Measurements from ENCODE around the gene GALNT4.
A peak's percentile ranks its signal among the peaks of the same experiment; 100 is the strongest.

Gene GALNT4

DNA sequence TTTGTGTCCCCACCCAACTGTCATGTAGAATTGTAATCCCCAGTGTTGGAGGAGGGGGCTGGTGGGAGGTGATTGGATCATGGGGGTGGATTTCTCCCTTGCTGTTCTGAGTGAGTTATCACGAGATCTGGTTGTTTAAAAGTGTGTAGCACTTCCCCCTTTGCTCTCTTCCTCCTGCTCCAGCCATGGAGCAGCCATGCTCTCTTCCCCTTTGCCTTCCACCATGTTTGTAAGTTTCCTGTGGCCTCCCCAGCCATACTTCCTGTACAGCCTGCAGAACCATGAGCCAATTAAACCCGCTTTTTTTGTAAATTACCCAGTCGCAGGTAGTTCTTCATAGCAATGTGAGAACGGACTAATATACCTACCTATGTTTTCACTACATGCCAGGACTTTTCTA is 3.8 kb upstream of the GALNT4 start:
- Histone ChIP-seq H3K9ac (ENCODE audit: low read depth, low read length) (no peak overlapping the region), H3K36me3 (ENCODE audit: insufficient read depth, low read length) (0 out of 2 replicates have a peak, but pooled peaks cover under 1% of the 10 kb centered on the region), H3K27ac (ENCODE audit: low read depth, low read length) (no peak overlapping the region), H3K4me3 (ENCODE audit: low read length) (no peak overlapping the region), H3K27me3 (ENCODE audit: insufficient read depth, low read length) (no peaks in the 10 kb centered on the region), H3K9me3 (ENCODE audit: insufficient read depth, low read depth, low read length) (no peaks in the 10 kb centered on the region), H3K4me1 (ENCODE audit: insufficient read depth, low read length) (peaks cover 4% of the 10 kb centered on the region; the same call in 1 of the 2 replicates)
- WGBS, result 83% methylated on average over 4 of the region's 4 CpGs

DNA sequence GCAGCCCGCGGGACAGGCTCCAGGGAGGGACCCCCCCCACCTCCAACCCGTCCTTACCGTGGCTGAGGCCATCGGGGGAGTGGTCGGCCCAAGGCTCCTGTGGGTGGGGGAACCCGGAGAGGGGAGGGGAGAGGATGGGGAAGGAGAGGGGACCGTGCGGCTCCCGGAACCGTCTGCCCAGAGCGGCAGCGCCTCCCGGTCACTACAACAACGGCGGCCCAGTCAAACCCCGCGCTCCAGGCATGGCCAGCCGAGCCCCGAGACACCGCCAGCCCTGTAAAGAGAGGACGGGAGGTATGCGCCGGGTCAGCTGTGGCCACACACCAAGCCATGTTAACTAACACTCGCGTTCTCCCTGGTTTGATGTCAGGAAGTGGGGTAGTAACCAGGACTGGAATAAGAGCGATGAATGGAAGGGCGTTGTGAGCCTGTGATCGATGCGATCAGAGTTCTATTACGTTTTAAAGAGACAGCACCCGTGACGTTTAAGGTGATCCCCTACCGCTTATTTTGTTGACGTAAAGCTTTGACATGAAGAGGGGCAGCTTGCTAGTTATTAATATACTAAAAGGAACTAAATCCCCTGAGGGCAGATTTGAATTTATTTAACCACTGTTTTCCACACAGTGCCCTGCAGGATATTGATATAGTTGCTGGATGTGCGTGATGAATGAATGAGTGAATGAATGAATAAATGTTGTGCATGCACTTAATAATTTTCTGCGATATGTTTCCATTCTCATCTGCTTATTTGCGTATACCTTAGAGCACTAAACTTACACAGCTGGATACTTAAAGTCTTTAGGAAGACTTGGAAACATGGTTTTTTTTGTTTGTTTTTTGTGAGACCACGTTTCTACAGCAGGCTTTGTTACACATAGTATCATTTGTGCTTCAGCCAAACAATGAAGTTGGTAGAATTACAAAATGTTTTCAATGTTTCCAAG is 1.5 kb upstream of the GALNT4 start, which contains the start of gene POC1B:
POC1B (minus strand) TSS at position 224 of the 947 bp plus-strand sequence; CDS start at position 72, 152 bp downstream.
- 2% methylated on average over 36 of the region's 39 CpGs for WGBS
- peak within 1 kb of the TSS; percentile 78; the same call in 1 of the 2 replicates for H3K27ac ChIP-seq (ENCODE audit: low read depth, low read length)

DNA sequence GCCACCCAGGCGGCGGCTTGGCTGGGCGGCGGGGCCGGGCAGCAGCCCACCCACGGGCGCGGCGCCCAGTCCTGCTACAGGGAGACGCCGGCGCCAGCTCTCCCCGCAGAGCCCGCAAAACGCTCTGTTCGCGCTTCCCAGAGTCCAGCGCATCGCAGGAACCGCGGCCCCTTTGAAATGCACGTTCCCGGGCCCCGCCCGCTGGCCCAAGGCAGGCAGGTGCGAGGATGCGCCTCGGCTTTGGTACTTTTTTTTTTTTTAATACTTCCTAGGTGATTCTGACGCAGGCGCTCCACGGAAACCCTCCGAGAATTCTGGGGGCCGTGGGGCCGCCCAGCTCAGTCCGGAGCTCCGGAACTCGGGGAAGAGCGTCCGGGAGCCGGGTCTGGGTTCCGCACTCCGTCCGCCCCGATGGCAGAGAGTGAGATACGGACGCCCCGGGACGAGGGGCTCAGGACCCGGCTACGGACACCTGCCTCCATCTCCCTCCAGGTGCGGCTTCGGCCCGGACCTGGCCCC is 768 bp upstream of the GALNT4 start:
- Histone ChIP-seq H3K27ac (ENCODE audit: low read depth, low read length) (peak overlapping the region; percentile 78; the same call in 1 of the 2 replicates), H3K4me3 (ENCODE audit: low read length) (peak overlapping the region; percentile 94), H3K36me3 (ENCODE audit: insufficient read depth, low read length) (peaks cover 18% of the 10 kb centered on the region), H3K27me3 (ENCODE audit: insufficient read depth, low read length) (no peaks in the 10 kb centered on the region), H3K9ac (ENCODE audit: low read depth, low read length) (peak overlapping the region; percentile 60), H3K4me1 (ENCODE audit: insufficient read depth, low read length) (peaks cover 4% of the 10 kb centered on the region; the same call in 1 of the 2 replicates), H3K9me3 (ENCODE audit: insufficient read depth, low read depth, low read length) (no peaks in the 10 kb centered on the region)
- WGBS, result under 1% methylated on average over 53 of the region's 53 CpGs

More for the DNA sequence above, 1.5 kb upstream of the GALNT4 start, which contains the start of gene POC1B:
- peak within 1 kb of the TSS; percentile 74 for H3K9ac ChIP-seq (ENCODE audit: low read depth, low read length)
- peaks cover 18% of the 10 kb centered on the region for H3K36me3 ChIP-seq (ENCODE audit: insufficient read depth, low read length)
- H3K4me3 ChIP-seq (ENCODE audit: low read length), result peak within 1 kb of the TSS; percentile 94
- no peaks in the 10 kb centered on the region for H3K9me3 ChIP-seq (ENCODE audit: insufficient read depth, low read depth, low read length)
- H3K27me3 ChIP-seq (ENCODE audit: insufficient read depth, low read length), result no peaks in the 10 kb centered on the region
- peaks cover 4% of the 10 kb centered on the region; the same call in 1 of the 2 replicates for H3K4me1 ChIP-seq (ENCODE audit: insufficient read depth, low read length)

DNA sequence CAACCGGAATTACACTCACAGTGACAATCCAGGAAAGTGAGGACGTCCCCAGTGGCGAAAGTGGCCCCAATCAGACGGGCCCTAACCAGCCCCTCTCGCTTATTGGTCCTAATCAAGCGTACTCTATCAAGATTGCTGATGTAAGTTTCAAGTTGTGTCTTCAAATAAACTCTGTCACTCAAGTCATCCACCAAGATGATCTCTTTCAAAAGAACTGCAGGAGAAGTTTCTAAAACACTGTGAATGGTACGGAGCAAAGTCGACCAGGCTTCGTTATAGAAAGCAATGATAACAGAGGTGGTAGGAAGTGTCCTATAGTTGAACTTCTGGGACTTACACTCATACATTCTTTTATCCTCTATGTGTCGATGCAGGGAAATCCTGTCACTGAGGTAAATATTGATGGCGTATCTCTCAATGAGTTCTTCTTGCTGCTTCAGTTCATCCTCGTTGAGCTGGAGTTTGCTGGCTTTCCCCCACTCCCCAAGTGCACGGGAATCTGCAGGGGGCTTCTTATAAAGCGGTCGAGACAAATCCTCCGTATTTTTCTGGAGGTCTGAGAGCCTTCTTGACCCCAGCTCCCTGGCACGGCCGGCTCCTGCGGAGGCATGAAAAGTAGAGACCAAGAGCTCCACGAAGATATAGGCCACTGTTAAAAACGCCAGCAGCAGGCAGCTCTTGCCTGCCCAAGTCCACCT is 604 bp downstream of the GALNT4 start:
- Histone ChIP-seq H3K9ac (ENCODE audit: low read depth, low read length) (peak overlapping the region; percentile 74), H3K36me3 (ENCODE audit: insufficient read depth, low read length) (peaks cover 18% of the 10 kb centered on the region), H3K4me1 (ENCODE audit: insufficient read depth, low read length) (peaks cover 4% of the 10 kb centered on the region; the same call in 1 of the 2 replicates), H3K4me3 (ENCODE audit: low read length) (peak overlapping the region; percentile 94), H3K9me3 (ENCODE audit: insufficient read depth, low read depth, low read length) (no peaks in the 10 kb centered on the region), H3K27me3 (ENCODE audit: insufficient read depth, low read length) (no peaks in the 10 kb centered on the region), H3K27ac (ENCODE audit: low read depth, low read length) (no peak overlapping the region)
- WGBS, result 48% methylated on average over 21 of the region's 21 CpGs

DNA sequence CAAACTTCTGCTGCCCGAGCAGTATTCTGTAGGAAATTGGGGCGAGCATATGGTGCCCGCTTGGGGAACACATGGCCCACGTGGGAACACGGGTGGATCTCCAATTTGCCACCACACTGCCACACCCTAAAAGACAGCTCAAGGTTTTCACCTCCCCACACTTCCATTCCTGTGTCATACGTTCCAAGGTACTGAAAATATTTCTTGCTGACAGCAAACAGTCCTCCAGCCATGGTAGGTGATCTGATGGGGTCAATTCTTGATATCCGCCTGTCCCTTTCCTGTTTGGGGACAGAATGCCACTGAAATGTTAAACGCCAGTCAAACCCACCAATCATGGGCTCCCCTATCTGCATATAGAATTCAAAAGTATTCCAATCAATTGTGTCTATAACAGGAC is 1.2 kb downstream of the GALNT4 start:
- no peak overlapping the region for H3K27ac ChIP-seq (ENCODE audit: low read depth, low read length)
- peaks cover 18% of the 10 kb centered on the region for H3K36me3 ChIP-seq (ENCODE audit: insufficient read depth, low read length)
- no peaks in the 10 kb centered on the region for H3K27me3 ChIP-seq (ENCODE audit: insufficient read depth, low read length)
- peaks cover 4% of the 10 kb centered on the region; the same call in 1 of the 2 replicates for H3K4me1 ChIP-seq (ENCODE audit: insufficient read depth, low read length)
- WGBS, result 95% methylated on average over 8 of the region's 8 CpGs
- peak overlapping the region; percentile 94; the same call in 1 of the 2 replicates for H3K4me3 ChIP-seq (ENCODE audit: low read length)
- no peaks in the 10 kb centered on the region for H3K9me3 ChIP-seq (ENCODE audit: insufficient read depth, low read depth, low read length)
- H3K9ac ChIP-seq (ENCODE audit: low read depth, low read length), result no peak overlapping the region

DNA sequence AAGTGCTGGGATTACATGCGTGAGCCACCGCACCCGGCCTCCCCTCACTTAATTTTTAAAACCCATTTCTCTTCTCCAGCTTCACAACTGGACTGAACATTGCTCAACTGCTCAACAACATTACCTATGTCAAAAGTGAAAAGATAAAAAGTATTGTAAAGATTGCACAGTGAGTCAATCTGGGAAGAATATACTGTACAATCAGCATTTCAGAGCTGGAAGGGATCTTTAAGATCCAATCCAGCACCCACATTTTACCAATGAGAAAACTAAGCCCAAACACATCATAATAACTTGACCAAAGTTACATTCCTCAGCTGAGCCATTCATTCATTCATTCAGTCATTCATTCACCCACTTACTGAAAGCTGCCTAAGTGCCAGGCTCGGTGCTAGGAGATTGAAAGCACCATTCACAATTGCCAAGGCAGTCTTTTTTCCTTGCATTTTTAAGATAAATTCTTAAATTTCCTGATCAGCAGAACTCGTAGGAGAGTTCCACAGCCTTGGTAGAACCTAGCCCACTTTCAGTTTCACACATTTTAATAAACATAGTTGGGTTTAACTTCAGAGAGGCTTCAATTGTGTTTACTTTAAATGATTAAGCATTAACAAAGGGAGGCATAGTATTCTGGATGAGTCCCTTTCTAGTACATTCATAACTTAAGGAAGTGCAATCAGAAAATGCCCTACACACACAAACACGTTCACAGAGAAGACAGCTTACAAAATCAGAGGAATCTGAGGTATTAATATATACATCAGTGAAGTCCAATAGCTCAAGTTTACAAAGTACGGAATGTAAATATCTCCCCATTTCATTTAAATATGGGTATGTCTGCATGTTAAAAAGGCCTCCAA is 3.0 kb downstream of the GALNT4 start:
- no peak overlapping the region for H3K27ac ChIP-seq (ENCODE audit: low read depth, low read length)
- no peak overlapping the region for H3K9ac ChIP-seq (ENCODE audit: low read depth, low read length)
- H3K4me3 ChIP-seq (ENCODE audit: low read length), result no peak overlapping the region
- 87% methylated on average over 6 of the region's 7 CpGs for WGBS
- H3K4me1 ChIP-seq (ENCODE audit: insufficient read depth, low read length), result peaks cover 4% of the 10 kb centered on the region; the same call in 1 of the 2 replicates
- peaks cover 18% of the 10 kb centered on the region for H3K36me3 ChIP-seq (ENCODE audit: insufficient read depth, low read length)
- no peaks in the 10 kb centered on the region for H3K9me3 ChIP-seq (ENCODE audit: insufficient read depth, low read depth, low read length)
- H3K27me3 ChIP-seq (ENCODE audit: insufficient read depth, low read length), result no peaks in the 10 kb centered on the region

DNA sequence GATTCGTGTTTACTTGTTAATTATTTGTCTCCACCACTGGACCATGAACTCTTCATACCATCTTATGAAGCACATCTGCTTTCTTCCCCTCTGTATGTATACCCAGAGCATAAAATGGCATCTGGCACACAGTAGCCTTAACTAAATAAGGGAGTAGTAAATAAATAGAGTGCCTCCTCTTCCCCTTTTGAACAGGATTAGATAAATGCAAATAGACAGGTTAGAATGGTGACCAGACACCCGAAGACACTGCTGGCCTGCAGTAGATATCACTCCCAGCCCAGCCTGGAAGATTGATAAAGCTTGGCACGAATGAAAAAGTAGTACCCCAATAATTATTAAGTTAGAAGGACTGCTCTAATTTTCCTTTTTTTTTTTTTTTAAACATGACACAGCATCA is 6.9 kb downstream of the GALNT4 start:
- no peaks in the 10 kb centered on the region for H3K27me3 ChIP-seq (ENCODE audit: insufficient read depth, low read length)
- peaks cover 10% of the 10 kb centered on the region for H3K36me3 ChIP-seq (ENCODE audit: insufficient read depth, low read length)
- WGBS, result 61% methylated on average over 3 of the region's 3 CpGs
- H3K9me3 ChIP-seq (ENCODE audit: insufficient read depth, low read depth, low read length), result no peaks in the 10 kb centered on the region
- H3K4me1 ChIP-seq (ENCODE audit: insufficient read depth, low read length), result peaks cover 16% of the 10 kb centered on the region; the same call in 1 of the 2 replicates
- no peak overlapping the region for H3K27ac ChIP-seq (ENCODE audit: low read depth, low read length)
- no peak overlapping the region for H3K4me3 ChIP-seq (ENCODE audit: low read length)
- no peak overlapping the region for H3K9ac ChIP-seq (ENCODE audit: low read depth, low read length)

DNA sequence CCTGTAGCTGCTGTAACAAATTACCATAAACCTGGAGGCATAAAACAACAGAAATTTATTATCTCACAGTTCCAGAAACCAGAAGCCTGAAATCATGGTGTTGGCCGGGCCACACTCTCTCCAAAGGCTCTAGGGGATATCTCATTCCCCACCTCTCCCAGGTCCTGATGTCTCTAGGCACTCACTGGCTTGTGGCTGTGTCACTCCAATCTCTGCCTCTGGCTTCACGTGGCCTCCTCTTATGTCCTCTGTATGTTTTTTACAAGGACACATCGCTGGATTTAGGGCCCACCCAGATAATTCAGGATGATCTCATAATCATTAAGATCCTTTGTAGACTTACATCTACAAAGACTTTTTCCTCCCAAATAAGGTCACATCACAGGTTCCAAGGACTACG is 8.0 kb downstream of the GALNT4 start:
- no peaks in the 10 kb centered on the region for H3K9me3 ChIP-seq (ENCODE audit: insufficient read depth, low read depth, low read length)
- 71% methylated on average over 4 of the region's 4 CpGs for WGBS
- no peak overlapping the region for H3K4me3 ChIP-seq (ENCODE audit: low read length)
- H3K4me1 ChIP-seq (ENCODE audit: insufficient read depth, low read length), result peaks cover 16% of the 10 kb centered on the region; the same call in 1 of the 2 replicates
- H3K27ac ChIP-seq (ENCODE audit: low read depth, low read length), result no peak overlapping the region
- no peaks in the 10 kb centered on the region for H3K36me3 ChIP-seq (ENCODE audit: insufficient read depth, low read length)
- H3K9ac ChIP-seq (ENCODE audit: low read depth, low read length), result no peak overlapping the region
- no peaks in the 10 kb centered on the region for H3K27me3 ChIP-seq (ENCODE audit: insufficient read depth, low read length)

DNA sequence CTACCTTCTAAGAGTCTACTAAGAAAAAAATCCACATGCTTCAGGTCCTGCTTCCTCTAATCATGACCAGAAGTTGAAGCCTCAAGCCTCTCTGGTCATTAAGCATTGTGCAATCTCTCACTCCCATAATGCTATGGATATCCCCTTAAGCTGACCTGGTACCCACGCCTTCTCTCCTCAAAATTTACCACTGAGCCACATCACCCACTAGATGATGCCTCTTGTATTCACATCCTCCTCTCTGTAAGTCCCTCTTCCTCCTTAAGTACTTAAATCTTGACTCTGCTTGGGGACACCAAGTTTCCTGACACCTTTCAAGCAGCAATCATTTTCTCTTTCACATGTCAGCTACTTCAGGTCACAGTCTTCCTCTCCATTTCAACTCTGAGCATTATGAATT is 9.8 kb downstream of the GALNT4 start:
- H3K9ac ChIP-seq (ENCODE audit: low read depth, low read length), result no peak overlapping the region
- H3K27ac ChIP-seq (ENCODE audit: low read depth, low read length), result no peak overlapping the region
- no peaks in the 10 kb centered on the region for H3K36me3 ChIP-seq (ENCODE audit: insufficient read depth, low read length)
- no peaks in the 10 kb centered on the region for H3K27me3 ChIP-seq (ENCODE audit: insufficient read depth, low read length)
- WGBS, result 94% methylated on average over 1 of the region's 1 CpG
- no peak overlapping the region for H3K4me3 ChIP-seq (ENCODE audit: low read length)
- H3K4me1 ChIP-seq (ENCODE audit: insufficient read depth, low read length), result peaks cover 16% of the 10 kb centered on the region; the same call in 1 of the 2 replicates
- H3K9me3 ChIP-seq (ENCODE audit: insufficient read depth, low read depth, low read length), result no peaks in the 10 kb centered on the region

DNA sequence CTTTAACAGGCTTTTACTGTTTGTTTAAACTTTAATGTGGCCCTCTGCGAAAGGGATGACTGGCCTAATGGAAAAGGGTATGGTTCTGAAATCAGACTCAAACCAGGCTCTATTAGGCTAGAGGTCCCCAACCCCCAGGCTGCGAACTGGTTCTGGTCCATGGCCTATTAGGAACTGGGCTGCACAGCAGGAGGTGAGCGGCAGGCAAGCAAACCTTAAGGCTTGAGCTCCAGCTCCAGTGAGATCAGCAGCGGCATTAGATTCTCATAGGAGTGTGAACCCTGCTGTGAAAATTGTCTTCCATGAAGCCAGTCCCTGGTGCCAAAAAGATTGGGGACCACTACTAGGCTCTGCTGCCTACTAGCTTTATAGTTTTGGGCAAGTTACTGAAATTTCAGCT is 11.1 kb downstream of the GALNT4 start:
- no peak overlapping the region for H3K9ac ChIP-seq (ENCODE audit: low read depth, low read length)
- no peaks in the 10 kb centered on the region for H3K36me3 ChIP-seq (ENCODE audit: insufficient read depth, low read length)
- WGBS, result 73% methylated on average over 4 of the region's 4 CpGs
- peaks cover 16% of the 10 kb centered on the region; the same call in 1 of the 2 replicates for H3K4me1 ChIP-seq (ENCODE audit: insufficient read depth, low read length)
- no peak overlapping the region for H3K4me3 ChIP-seq (ENCODE audit: low read length)
- no peaks in the 10 kb centered on the region for H3K27me3 ChIP-seq (ENCODE audit: insufficient read depth, low read length)
- no peak overlapping the region for H3K27ac ChIP-seq (ENCODE audit: low read depth, low read length)
- H3K9me3 ChIP-seq (ENCODE audit: insufficient read depth, low read depth, low read length), result no peaks in the 10 kb centered on the region

Measured in HUES64 (cell line).